ENCODE results near the gene HPSE2. TPM values are rescaled to one million over a fixed set of nuclear protein-coding genes. Genes with fewer than 3 reads are reported as not detected.

Gene HPSE2
- polyA plus RNA-seq, 1 of the 3 experiments (the other 2 are of a cell fraction) = not detected

GRCh38 chr10:99232360-99232999 lies 3.2 kb downstream of the HPSE2 start (continued):
- no peak for TF ChIP-seq ZBTB33 (IDR thresholded peaks at IDR 0.05; ENCODE audit: borderline replicate concordance, low read depth)
- no peak for TF ChIP-seq TAF1 (IDR thresholded peaks at IDR 0.05; ENCODE audit: borderline replicate concordance, low read depth, low read length)
- TF ChIP-seq FOXM1 (IDR thresholded peaks at IDR 0.05; ENCODE audit: low read depth) = no peak
- no peak for TF ChIP-seq USF1 (IDR thresholded peaks at IDR 0.05; ENCODE audit: borderline replicate concordance, low read depth)
- TF ChIP-seq RCOR1 (IDR thresholded peaks at IDR 0.05; ENCODE audit: low read length) = no peak
- no peak for TF ChIP-seq NFIC (IDR thresholded peaks at IDR 0.05; ENCODE audit: borderline replicate concordance)

- CTCF ChIA-PET = no interaction called here
- no peaks in the 10 kb centered on the region for H3F3A ChIP-seq (replicated peaks; ENCODE audit: insufficient read depth)
- POLR2A ChIA-PET = no interaction called here
Observed at GRCh38 chr10:99224766-99225165, 10.9 kb downstream of the HPSE2 start.

More at GRCh38 chr10:99224766-99225165, 10.9 kb downstream of the HPSE2 start:
- Histone ChIP-seq H3K27me3 (ENCODE audit: insufficient read depth) (no peaks in the 10 kb centered on the region), H3K4me2 (no peak overlapping the region), H4K20me1 (ENCODE audit: insufficient read depth) (no peaks in the 10 kb centered on the region), H3K4me3 (ENCODE audit: low read depth in 2 of 2, low read length in 1 of 2) (no peak overlapping the region), H3K79me2 (ENCODE audit: insufficient read depth) (no peaks in the 10 kb centered on the region), H3K36me3 (replicated peaks in 1 of 2; ENCODE audit: control insufficient read depth in 1 of 2, insufficient read depth in 2 of 2, low read length in 1 of 2) (no peaks in the 10 kb centered on the region), H3K9me3 (no peaks in the 10 kb centered on the region), H3K4me1 (ENCODE audit: control insufficient read depth in 1 of 2, insufficient read depth in 2 of 2, low read depth in 1 of 2, low read length in 1 of 2) (no peaks in the 10 kb centered on the region), H3K9ac (no peak overlapping the region), H3K9me2 (no peaks in the 10 kb centered on the region), H2AFZ (ENCODE audit: low read depth) (no peak overlapping the region), H3K27ac (ENCODE audit: low read depth in 2 of 2, low read length in 1 of 2) (no peak overlapping the region)
- 20% methylated on average over 3 of the region's 3 CpGs for WGBS (ENCODE audit: low lambda C conversion rate)
- TF ChIP-seq POLR2AphosphoS5 (IDR thresholded peaks at IDR 0.05; ENCODE audit: low read depth, low read length) = no peak
- TF ChIP-seq YY1 (IDR thresholded peaks at IDR 0.05; ENCODE audit: low read depth) = no peak
- TF ChIP-seq SMC3 (IDR thresholded peaks at IDR 0.05; ENCODE audit: low read depth, low read length) = no peak
- TF ChIP-seq CHD2 (IDR thresholded peaks at IDR 0.05; ENCODE audit: low read length, partially characterized antibody) = no peak
- TF ChIP-seq GATA2 (CRISPR knock-in tag; IDR thresholded peaks at IDR 0.05) = no peak
- TF ChIP-seq USF2 (IDR thresholded peaks at IDR 0.05; ENCODE audit: borderline replicate concordance, low read depth, low read length) = no peak
- TF ChIP-seq TCF12 (IDR thresholded peaks at IDR 0.05) = no peak
- no peak for TF ChIP-seq MXI1 (IDR thresholded peaks at IDR 0.05; ENCODE audit: low read depth, low read length)
- no peak for TF ChIP-seq IRF3 (IDR thresholded peaks at IDR 0.05; ENCODE audit: low read depth, low read length)
- no peak for TF ChIP-seq FOXM1 (IDR thresholded peaks at IDR 0.05; ENCODE audit: low read depth)
- no peak for TF ChIP-seq PBX3 (IDR thresholded peaks at IDR 0.05)
- no peak for TF ChIP-seq REST (IDR thresholded peaks at IDR 0.05; ENCODE audit: low read depth, low read length)
- no peak for TF ChIP-seq FOXJ3 (CRISPR knock-in tag; IDR thresholded peaks at IDR 0.05)
- TF ChIP-seq MAX (IDR thresholded peaks at IDR 0.05; ENCODE audit: low read depth) = no peak
- no peak for DNase-seq

Measured in SK-N-SH (cell line).